Caco-2 (cell line): Measurements from ENCODE around the gene LRP6. TPM values are rescaled to one million over a fixed set of nuclear protein-coding genes. Genes with fewer than 3 reads are reported as not detected.

Experiments
- BruUV-seq: library from RNA; stranded (reverse); fragments of 400-500 nt; replicated peaks from 2 replicates; lab custom pipeline; 2021; lab: Mats Ljungman, UMichigan
- CTCF ChIA-PET: fragments of 300-600 bp; sonication (Branson Sonifier 250); formaldehyde crosslinking; loops from one replicate; lab custom pipeline; 2022; ENCODE audit warnings: antibody characterized with exemption; lab: Charles Lee
- POLR2A ChIA-PET: fragments of 300-600 bp; sonication (Branson Sonifier 250); formaldehyde crosslinking; loops from one replicate; lab custom pipeline; 2022; ENCODE audit warnings: antibody characterized with exemption; lab: Charles Lee
- DNase-seq, 2 experiments: peaks; one replicate each; pipeline versions ENCODE4 v3.0.0 to v3.0.0-alpha.2; 2020 to 2022
- H3K27me3 ChIP-seq: replicated peaks from 2 replicates; pipeline ENCODE4 v1.6.0; 2011; ENCODE audit warnings: low read length; ENCODE audit not compliant: control insufficient read depth, insufficient read depth
- H3K36me3 ChIP-seq: 2 replicates; pipeline ENCODE4 v1.5.1; 2011; ENCODE audit warnings: low read length; ENCODE audit not compliant: control insufficient read depth, insufficient read depth
- H3K4me1 ChIP-seq: fragments of 250-450 bp; sonication (Bioruptor Pico); 2 replicates; pipeline ENCODE4 v1.5.1; 2020; ENCODE audit warnings: mild to moderate bottlenecking
- H3K4me3 ChIP-seq: 2 replicates; pipeline ENCODE4 v1.5.1; 2011; ENCODE audit warnings: low read depth, mild to moderate bottlenecking, control low read depth, low read length
- H3K9me3 ChIP-seq: fragments of 250-450 bp; sonication (Bioruptor Pico); 2 replicates; pipeline ENCODE4 v1.5.1; 2020; ENCODE audit warnings: mild to moderate bottlenecking, moderate library complexity
- H3K27ac Mint-ChIP-seq: one replicate; pipeline ENCODE4 v1.8.0; 2022; ENCODE audit warnings: mixed read lengths; ENCODE audit not compliant: unreplicated experiment
- H3K27me3 Mint-ChIP-seq: one replicate; pipeline ENCODE4 v1.8.0; 2022; ENCODE audit warnings: mixed read lengths; ENCODE audit not compliant: insufficient read depth, unreplicated experiment
- H3K36me3 Mint-ChIP-seq: one replicate; pipeline ENCODE4 v1.8.0; 2022; ENCODE audit warnings: mild to moderate bottlenecking, mixed read lengths; ENCODE audit not compliant: insufficient read depth, unreplicated experiment
- H3K4me1 Mint-ChIP-seq: one replicate; pipeline ENCODE4 v1.8.0; 2022; ENCODE audit warnings: low read depth, mixed read lengths; ENCODE audit not compliant: unreplicated experiment
- H3K4me3 Mint-ChIP-seq: one replicate; pipeline ENCODE4 v1.8.0; 2022; ENCODE audit warnings: mild to moderate bottlenecking, moderate library complexity, mixed read lengths; ENCODE audit not compliant: unreplicated experiment
- H3K9me3 Mint-ChIP-seq: one replicate; pipeline ENCODE4 v1.8.0; 2022; ENCODE audit warnings: mixed read lengths; ENCODE audit not compliant: unreplicated experiment
- intact Hi-C: fragments of 100-400 bp; cut with micrococcal nuclease; formaldehyde crosslinking; loops from one replicate; pipeline ENCODE4 v1.10.0; 2022; ENCODE audit not compliant: unreplicated experiment
- total RNA-seq: library from RNA; stranded (reverse); gene quantifications from 2 replicates; pipeline ENCODE4 v1.2.3, GENCODE V29; 2022
- TF ChIP-seq, protein P1 (sequence below), 2 experiments: fragments of 200-600 bp in 1 of 2; IDR thresholded peaks; 1 replicate in 1 of 2; 2 replicates in 1 of 2; pipeline versions ENCODE4 v1.5.1 to v1.8.0; 2011 to 2022; ENCODE audit warnings: antibody characterized with exemption in 1 of 2, control low read depth in 1 of 2, inconsistent platforms in 1 of 2, low read depth in 1 of 2, low read length in 1 of 2, mild to moderate bottlenecking in 1 of 2, moderate library complexity in 1 of 2; ENCODE audit not compliant: insufficient read depth in 1 of 2, severe bottlenecking in 1 of 2, unreplicated experiment in 1 of 2

Gene LRP6
- total RNA-seq, 1 experiment from 2014 or later, result 72.7 TPM

GRCh38 chr12:12081836-12082497, 184.9 kb downstream of the LRP6 start:
- TF ChIP-seq, protein P1, sequence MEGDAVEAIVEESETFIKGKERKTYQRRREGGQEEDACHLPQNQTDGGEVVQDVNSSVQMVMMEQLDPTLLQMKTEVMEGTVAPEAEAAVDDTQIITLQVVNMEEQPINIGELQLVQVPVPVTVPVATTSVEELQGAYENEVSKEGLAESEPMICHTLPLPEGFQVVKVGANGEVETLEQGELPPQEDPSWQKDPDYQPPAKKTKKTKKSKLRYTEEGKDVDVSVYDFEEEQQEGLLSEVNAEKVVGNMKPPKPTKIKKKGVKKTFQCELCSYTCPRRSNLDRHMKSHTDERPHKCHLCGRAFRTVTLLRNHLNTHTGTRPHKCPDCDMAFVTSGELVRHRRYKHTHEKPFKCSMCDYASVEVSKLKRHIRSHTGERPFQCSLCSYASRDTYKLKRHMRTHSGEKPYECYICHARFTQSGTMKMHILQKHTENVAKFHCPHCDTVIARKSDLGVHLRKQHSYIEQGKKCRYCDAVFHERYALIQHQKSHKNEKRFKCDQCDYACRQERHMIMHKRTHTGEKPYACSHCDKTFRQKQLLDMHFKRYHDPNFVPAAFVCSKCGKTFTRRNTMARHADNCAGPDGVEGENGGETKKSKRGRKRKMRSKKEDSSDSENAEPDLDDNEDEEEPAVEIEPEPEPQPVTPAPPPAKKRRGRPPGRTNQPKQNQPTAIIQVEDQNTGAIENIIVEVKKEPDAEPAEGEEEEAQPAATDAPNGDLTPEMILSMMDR (IDR thresholded peaks at IDR 0.05; ENCODE audit: insufficient read depth in 1 of 2, low read depth in 1 of 2, low read length in 1 of 2, severe bottlenecking in 1 of 2, unreplicated experiment in 1 of 2), result peak; percentile 37 to 42
- Mint-ChIP-seq H3K27ac (peak overlapping the region; percentile 29), H3K4me1 (peaks cover 15% of the 10 kb centered on the region), H3K9me3 (no peaks in the 10 kb centered on the region), H3K27me3 (no peaks in the 10 kb centered on the region), H3K36me3 (peaks cover 20% of the 10 kb centered on the region), H3K4me3 (no peak overlapping the region)
- CTCF ChIA-PET, result interaction anchor here (0.7 to 3.2 kb wide), 10 partner anchors 10 to 451 kb away, joined by 3 to 21 read pairs (median 4); partner anchors contain the start of genes BORCS5, LRP6 and MANSC1
- no peak overlapping the region for H3K4me3 ChIP-seq
- H3K9me3 ChIP-seq, result no peaks in the 10 kb centered on the region
- peaks cover 10% of the 10 kb centered on the region; the same call in 1 of the 2 replicates for H3K4me1 ChIP-seq
- DNase-seq, result peak; percentile 62 to 67
- H3K36me3 ChIP-seq, result no peaks in the 10 kb centered on the region
- POLR2A ChIA-PET, result interaction anchor here (0.9 kb wide), 1 partner anchor 185 kb away, joined by 9 read pairs; the partner anchor contains the start of gene LRP6
- intact Hi-C loops, result loop anchor here (1.0 to 5.0 kb wide), 5 partner anchors 185 to 622 kb away; partner anchors contain the start of gene LRP6
- no TSS peak for BruUV-seq
- H3K27me3 ChIP-seq, result no peaks in the 10 kb centered on the region

GRCh38 chr12:12079291-12079690, 187.6 kb downstream of the LRP6 start:
- Histone ChIP-seq H3K9me3 (no peaks in the 10 kb centered on the region), H3K4me3 (no peak overlapping the region), H3K4me1 (peaks cover 10% of the 10 kb centered on the region; the same call in 1 of the 2 replicates), H3K27me3 (no peaks in the 10 kb centered on the region), H3K36me3 (no peaks in the 10 kb centered on the region)
- H3K9me3 Mint-ChIP-seq, result no peaks in the 10 kb centered on the region
- TF ChIP-seq, protein P1 (IDR thresholded peaks at IDR 0.05; ENCODE audit: insufficient read depth in 1 of 2, low read depth in 1 of 2, low read length in 1 of 2, severe bottlenecking in 1 of 2, unreplicated experiment in 1 of 2), result no peak
- ChIA-PET CTCF (no interaction called here), POLR2A (no interaction called here)
- peaks cover 20% of the 10 kb centered on the region for H3K36me3 Mint-ChIP-seq
- no peaks in the 10 kb centered on the region for H3K27me3 Mint-ChIP-seq
- no TSS peak for BruUV-seq
- peak overlapping the region; percentile 5 for H3K27ac Mint-ChIP-seq
- intact Hi-C loops, result no loop called here
- no peak overlapping the region for H3K4me3 Mint-ChIP-seq
- no peak for DNase-seq
- peaks cover 14% of the 10 kb centered on the region for H3K4me1 Mint-ChIP-seq

GRCh38 chr12:12072064-12072760, 194.6 kb downstream of the LRP6 start:
- BruUV-seq, result no TSS peak
- H3K27me3 ChIP-seq, result no peaks in the 10 kb centered on the region
- H3K36me3 ChIP-seq, result no peaks in the 10 kb centered on the region
- ChIA-PET CTCF (interaction anchor here (0.6 to 2.5 kb wide), 7 partner anchors 9 to 279 kb away, joined by 4 to 13 read pairs (median 8); partner anchors contain the start of gene MANSC1), POLR2A (interaction anchor here (1.0 to 1.2 kb wide), 2 partner anchors 248 to 285 kb away, joined by 3 to 4 read pairs; partner anchors contain the start of gene BORCS5)
- DNase-seq, result peak; percentile 68 to 79
- no peaks in the 10 kb centered on the region for H3K9me3 ChIP-seq
- H3K4me3 ChIP-seq, result peak overlapping the region; percentile 49
- intact Hi-C loops, result loop anchor here (5.0 kb wide), 2 partner anchors 65 to 275 kb away; no protein-coding TSS in a partner anchor
- Mint-ChIP-seq H3K4me3 (peak overlapping the region; percentile 66), H3K4me1 (peaks cover 23% of the 10 kb centered on the region), H3K27me3 (no peaks in the 10 kb centered on the region), H3K36me3 (no peaks in the 10 kb centered on the region), H3K27ac (peak overlapping the region; percentile 73), H3K9me3 (no peaks in the 10 kb centered on the region)
- TF ChIP-seq, protein P1 (IDR thresholded peaks at IDR 0.05; ENCODE audit: insufficient read depth in 1 of 2, low read depth in 1 of 2, low read length in 1 of 2, severe bottlenecking in 1 of 2, unreplicated experiment in 1 of 2), result no peak
- H3K4me1 ChIP-seq, result peaks cover 27% of the 10 kb centered on the region
